Stimulated activated CD8-positive, alpha-beta memory T cell treated with anti-CD3 and anti-CD28 coated beads, Interleukin-15, amount 100 ng/mL, for 4 hours (primary cell): Measurements from ENCODE around the gene R3HDML.
"Not testable (repeated sequence)": the region's sequence is repeated elsewhere in the genome, so short reads cannot be mapped to it uniquely, and the experiment has no call there.

ENCODE experiments used
- DNase-seq, 2 donors: peaks; one replicate each; pipeline ENCODE4 v3.0.0-alpha.2; 2020; ENCODE audit warnings: low read depth in 2 of 2

Gene R3HDML, protein sequence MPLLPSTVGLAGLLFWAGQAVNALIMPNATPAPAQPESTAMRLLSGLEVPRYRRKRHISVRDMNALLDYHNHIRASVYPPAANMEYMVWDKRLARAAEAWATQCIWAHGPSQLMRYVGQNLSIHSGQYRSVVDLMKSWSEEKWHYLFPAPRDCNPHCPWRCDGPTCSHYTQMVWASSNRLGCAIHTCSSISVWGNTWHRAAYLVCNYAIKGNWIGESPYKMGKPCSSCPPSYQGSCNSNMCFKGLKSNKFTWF

DNA sequence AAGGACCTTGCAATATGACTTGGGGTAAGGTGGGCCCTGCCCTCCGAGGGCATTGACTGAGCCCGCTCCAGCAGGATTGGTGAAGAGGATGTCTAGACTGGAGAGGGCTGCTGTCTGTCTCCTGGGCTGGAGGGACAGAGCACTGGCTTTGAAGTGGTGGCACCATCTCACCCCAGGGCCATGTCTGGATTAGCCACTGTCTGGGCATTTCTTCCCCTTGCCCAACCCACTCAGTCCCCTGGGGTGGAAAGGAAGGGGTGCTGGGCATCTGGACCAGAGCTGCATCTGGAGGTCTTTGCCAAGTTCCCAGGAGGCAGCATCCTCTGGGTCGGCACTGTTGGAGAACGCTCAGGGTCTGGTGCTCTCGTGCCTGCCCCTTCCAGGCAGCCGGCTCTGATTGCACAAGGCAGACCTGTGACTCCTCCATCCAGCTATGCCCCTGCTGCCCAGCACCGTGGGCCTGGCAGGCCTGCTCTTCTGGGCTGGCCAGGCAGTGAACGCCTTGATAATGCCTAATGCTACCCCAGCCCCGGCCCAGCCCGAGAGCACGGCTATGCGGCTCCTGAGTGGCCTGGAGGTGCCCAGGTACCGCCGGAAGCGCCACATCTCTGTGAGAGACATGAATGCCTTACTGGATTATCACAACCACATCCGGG is at the start of gene R3HDML:
Gene R3HDML (plus strand): TSS at position 319 of the 656 bp plus-strand sequence. CDS start 115 bp downstream, at position 434.
- no peak for DNase-seq

GRCh38 chr20:44287272-44288097 is 49.4 kb upstream of the R3HDML start:
- no peak for DNase-seq

- no peak for DNase-seq
Observed at GRCh38 chr20:44288252-44288651, 48.6 kb upstream of the R3HDML start.

GRCh38 chr20:44291754-44292153 is 45.1 kb upstream of the R3HDML start:
- DNase-seq: no peak

DNA sequence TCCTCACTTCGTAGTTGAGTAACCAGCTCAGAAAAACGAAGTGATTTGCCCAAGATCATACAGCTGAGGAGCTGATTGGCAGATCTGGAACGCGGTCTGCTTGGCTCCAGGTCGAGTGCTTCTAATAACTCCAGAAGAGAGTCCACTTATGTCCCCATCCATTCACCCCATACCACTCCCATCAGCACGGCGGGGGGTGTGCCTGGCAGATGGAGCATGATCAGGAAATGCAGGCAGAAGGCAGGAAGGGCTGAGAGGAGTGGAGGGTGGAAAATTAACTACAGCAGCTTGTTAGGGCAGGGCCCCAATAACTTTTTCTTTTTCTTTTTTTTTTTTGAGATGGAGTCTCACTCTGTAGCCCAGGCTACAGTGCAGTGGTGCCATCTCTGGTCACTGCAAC is 40.8 kb upstream of the R3HDML start:
- DNase-seq: no peak

GRCh38 chr20:44297721-44298120 is 39.1 kb upstream of the R3HDML start:
- DNase-seq: no peak

- not testable (repeated sequence) for DNase-seq
Observed at GRCh38 chr20:44299011-44299535, 37.8 kb upstream of the R3HDML start.

DNA sequence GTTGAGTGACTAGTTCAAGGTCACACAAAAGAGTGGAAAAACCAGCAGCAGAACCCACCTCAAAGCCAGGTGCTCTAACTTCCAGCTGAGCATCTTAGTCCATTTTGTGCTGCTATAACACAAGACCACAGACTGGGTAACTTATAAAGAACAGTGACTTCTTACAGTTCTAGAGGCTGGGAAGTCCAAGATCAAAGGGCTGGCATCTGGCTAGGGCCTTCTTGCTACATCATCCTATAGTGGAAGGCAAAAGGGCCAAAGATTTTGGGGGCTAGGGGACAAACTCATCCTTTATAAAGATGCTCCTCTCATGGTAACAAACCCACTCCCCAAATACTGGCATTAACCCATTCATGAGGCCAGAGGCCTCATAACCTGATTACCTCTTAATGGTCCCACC is 35.6 kb upstream of the R3HDML start:
- no peak for DNase-seq

GRCh38 chr20:44302026-44302669 is 34.7 kb upstream of the R3HDML start:
- DNase-seq: no peak

DNA sequence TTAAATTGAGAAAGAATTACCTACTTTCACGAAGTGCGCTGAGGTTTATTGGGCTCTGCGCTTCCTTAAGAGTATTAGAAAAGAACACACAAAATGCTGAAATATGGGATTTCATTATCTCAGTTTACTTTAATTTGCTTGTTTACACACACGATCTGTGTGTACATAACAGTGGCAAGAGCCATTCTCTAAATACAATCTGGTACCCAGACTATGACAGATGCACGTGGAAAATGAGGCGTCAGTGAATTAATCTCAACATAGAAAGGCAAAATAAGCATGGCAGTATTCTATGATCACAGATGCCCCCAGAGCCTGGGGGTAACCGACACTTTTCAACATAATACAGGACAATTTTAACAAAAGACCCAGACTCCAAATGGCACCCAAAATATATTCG is 34.1 kb upstream of the R3HDML start:
- DNase-seq: no peak

GRCh38 chr20:44304383-44304782 is 32.5 kb upstream of the R3HDML start:
- DNase-seq: no peak

DNA sequence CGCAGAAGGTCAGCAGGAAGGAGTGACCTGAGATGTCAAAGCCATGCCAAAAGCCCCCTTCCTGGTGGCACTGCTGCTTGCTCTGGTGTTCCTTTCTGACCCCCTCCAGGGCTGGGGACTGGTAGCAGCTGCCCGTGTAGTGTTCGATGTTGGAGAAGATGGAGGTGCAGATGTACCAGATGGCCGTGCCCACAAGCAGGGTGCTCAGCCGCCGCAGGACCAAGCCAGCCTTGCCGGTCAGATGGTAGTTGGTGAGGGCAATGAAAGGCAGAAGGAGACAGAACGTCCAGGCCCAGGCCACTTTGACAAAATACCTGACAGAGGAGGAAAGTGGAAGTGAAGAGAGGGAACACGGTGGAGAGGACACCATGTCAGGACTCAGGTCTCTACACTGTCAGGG is 29.9 kb upstream of the R3HDML start:
- no peak for DNase-seq

DNA sequence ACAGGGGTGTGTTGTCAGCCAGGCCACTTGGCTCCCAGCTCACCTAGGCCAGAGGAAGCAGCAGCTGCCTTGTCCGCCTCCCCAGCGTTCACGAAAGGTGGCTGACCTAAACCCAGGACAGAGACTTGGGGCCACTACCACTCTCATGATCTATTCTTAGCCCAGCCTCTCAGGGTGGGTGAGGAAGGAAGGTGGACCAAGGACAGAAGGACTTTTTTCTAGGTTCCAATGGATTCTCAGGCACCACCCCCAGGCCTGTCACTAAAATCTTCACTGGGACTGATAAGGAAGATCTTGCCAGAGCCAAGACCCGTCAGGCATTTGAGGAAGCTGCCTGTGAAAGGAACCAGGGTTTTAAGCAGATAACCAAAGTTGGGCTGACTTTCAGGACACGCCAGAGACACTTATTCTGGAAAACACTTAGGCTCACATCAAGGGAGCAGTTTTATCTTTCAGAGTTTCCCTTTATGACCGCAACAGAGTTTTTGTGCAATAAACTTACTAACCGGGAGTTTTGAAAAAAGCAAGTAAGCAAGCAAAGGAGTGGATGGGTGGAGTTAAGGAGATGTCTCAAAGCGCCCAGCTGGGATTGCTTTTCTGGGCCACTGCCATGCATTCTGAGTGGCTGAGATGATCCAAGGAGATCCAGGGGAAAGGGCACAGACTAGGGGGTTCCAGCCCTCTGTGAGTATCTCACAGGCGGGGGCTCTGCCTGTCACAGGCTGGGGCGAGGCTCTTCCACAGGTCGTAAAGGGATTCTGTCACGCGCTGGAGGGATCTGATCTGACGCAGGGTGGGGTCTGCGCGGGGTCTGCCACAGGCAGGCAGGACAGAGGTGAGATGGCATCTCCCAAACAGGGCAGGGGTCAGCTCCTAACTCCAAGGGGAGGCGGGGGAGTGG is 26.8 kb upstream of the R3HDML start:
- DNase-seq: no peak

- peak; percentile 95 to 96 for DNase-seq
Observed at GRCh38 chr20:44310664-44311639, 25.9 kb upstream of the R3HDML start, which contains the start of gene FITM2. Gene FITM2, minus strand, starts transcription at chr20:44311202. Its CDS starts 54 bp downstream, at chr20:44311148.

DNA sequence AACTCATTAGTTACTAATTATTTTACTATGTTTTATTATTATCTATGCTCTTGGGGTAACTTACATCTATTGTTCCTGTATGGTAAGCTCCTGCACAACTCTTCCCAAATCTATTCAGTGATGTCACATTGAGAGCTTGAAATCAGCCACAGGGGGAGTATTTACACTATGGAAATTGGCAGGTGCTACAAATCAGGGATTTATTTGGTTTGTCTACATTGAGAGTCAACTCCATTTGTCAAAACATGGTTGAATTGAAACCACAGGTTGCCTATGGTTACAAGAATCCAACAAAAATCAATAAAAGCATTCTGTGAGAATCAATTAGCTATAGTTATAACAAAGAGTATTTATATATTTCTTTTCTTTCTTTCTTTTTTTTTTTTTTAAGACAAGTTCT is 22.0 kb upstream of the R3HDML start:
- DNase-seq: no peak

- DNase-seq: no peak
Observed at GRCh38 chr20:44319839-44320422, 16.9 kb upstream of the R3HDML start.

- DNase-seq: no peak
Observed at GRCh38 chr20:44324343-44324742, 12.5 kb upstream of the R3HDML start.

DNA sequence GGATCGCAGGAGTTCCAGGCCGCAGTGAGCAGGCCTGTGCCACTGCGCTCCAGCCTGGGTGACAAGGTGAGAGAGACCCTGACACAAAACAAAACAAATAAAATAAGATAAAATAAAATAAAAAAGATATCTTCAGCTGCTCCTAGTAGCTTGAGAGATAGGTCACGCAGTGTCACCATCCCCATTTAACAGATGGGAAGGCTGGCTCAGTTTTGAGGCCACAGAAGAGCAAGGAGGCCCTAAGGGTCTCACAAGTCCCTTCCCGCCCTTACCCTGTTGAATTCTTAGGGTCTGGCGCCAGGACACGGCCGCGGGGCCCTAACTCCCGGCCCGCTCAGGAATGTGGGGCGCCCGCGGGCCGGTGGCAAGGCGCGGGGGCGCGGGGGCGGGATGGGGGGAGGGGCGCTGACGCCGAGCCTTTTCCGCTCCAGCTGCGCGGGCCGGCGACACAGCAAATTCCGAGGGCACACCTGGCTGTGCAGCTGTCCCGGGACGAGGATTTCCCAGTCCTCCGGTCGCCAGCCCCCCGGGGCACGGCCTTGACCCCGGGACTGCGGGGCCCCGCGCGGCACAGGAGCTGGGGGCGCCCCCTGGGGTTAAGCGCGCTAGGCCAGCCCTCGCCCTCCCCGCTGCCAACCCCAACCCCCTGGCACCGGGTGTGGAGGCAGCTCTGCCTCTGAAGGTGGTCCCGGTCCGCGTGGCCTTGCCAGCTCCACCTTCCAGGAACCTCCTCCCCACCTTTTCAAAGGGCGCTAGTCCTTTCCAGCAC is 10.3 kb upstream of the R3HDML start:
- DNase-seq: peak in 1 of 2 donors; percentile 10
